Neural progenitor cell (in vitro differentiated cells): ENCODE results near the gene FAM89B. TPM values are rescaled to one million over a fixed set of nuclear protein-coding genes. Genes with fewer than 3 reads are reported as not detected.

Source experiments
- DNase-seq: peaks from one replicate; pipeline ENCODE4 v3.0.0-alpha.2; 2016; ENCODE audit warnings: low spot score
- H2AFZ ChIP-seq: fragments of 200-600 bp; sonication (generic); replicated peaks from 2 replicates; pipeline ENCODE4 v1.6.1; 2016; ENCODE audit warnings: antibody characterized with exemption
- H3F3A ChIP-seq: fragments of 200-600 bp; sonication (generic); 2 replicates; pipeline ENCODE4 v1.6.1; 2016; ENCODE audit warnings: antibody characterized with exemption, low read depth
- H3K27ac ChIP-seq: fragments of 200-600 bp; sonication (generic); 2 replicates; pipeline ENCODE4 v1.5.1; 2016; ENCODE audit warnings: mild to moderate bottlenecking
- H3K27me3 ChIP-seq: fragments of 200-600 bp; sonication (generic); 2 replicates; pipeline ENCODE4 v1.6.1; 2016; ENCODE audit warnings: mild to moderate bottlenecking, moderate library complexity
- H3K36me3 ChIP-seq: fragments of 200-600 bp; sonication (generic); 2 replicates; pipeline ENCODE4 v1.5.1; 2016
- H3K4me1 ChIP-seq: fragments of 200-600 bp; sonication (generic); 2 replicates; pipeline ENCODE4 v1.6.1; 2016; ENCODE audit warnings: mixed run types
- H3K4me2 ChIP-seq: fragments of 200-600 bp; sonication (generic); 2 replicates; pipeline ENCODE4 v1.6.1; 2016
- H3K4me3 ChIP-seq: fragments of 200-600 bp; sonication (generic); 2 replicates; pipeline ENCODE4 v1.5.1; 2016
- H3K79me2 ChIP-seq: fragments of 200-600 bp; sonication (generic); 2 replicates; pipeline ENCODE4 v1.6.1; 2016; ENCODE audit warnings: low read depth
- H3K9ac ChIP-seq: fragments of 200-600 bp; sonication (generic); 2 replicates; pipeline ENCODE4 v1.6.1; 2016
- H3K9me3 ChIP-seq: fragments of 200-600 bp; sonication (generic); 2 replicates; pipeline ENCODE4 v1.5.1; 2016; ENCODE audit warnings: low read depth
- H4K20me1 ChIP-seq: fragments of 200-600 bp; sonication (generic); 2 replicates; pipeline ENCODE4 v1.6.1; 2016; ENCODE audit warnings: low read depth
- H3K27ac Mint-ChIP-seq: 3 replicates; pipeline ENCODE4 v1.8.0; 2021; ENCODE audit warnings: mixed read lengths
- H3K27me3 Mint-ChIP-seq: 2 replicates; pipeline ENCODE4 v1.8.0; 2022; ENCODE audit warnings: low read depth, mild to moderate bottlenecking, inconsistent platforms, moderate library complexity, mixed read lengths; ENCODE audit not compliant: insufficient read depth
- H3K36me3 Mint-ChIP-seq: 3 replicates; pipeline ENCODE4 v1.8.0; 2021; ENCODE audit warnings: mixed read lengths
- H3K4me1 Mint-ChIP-seq: 3 replicates; pipeline ENCODE4 v1.8.0; 2021; ENCODE audit warnings: mixed read lengths
- H3K4me3 Mint-ChIP-seq: 3 replicates; pipeline ENCODE4 v1.8.0; 2021; ENCODE audit warnings: mild to moderate bottlenecking, moderate library complexity, mixed read lengths
- H3K9me3 Mint-ChIP-seq: 3 replicates; pipeline ENCODE4 v1.8.0; 2020; ENCODE audit warnings: mixed read lengths
- CTCF ChIP-seq: fragments of 200-600 bp; sonication (generic); IDR thresholded peaks from 2 replicates; pipeline ENCODE4 v1.5.1; 2017; ENCODE audit warnings: antibody characterized with exemption, mild to moderate bottlenecking
- EZH2 ChIP-seq: fragments of 200-600 bp; sonication (generic); IDR thresholded peaks from 2 replicates; pipeline ENCODE4 v1.6.1; 2017; ENCODE audit warnings: antibody characterized with exemption, mild to moderate bottlenecking, moderate library complexity
- EZH2phosphoT487 ChIP-seq: fragments of 200-600 bp; sonication (generic); IDR thresholded peaks from 2 replicates; pipeline ENCODE4 v1.6.1; 2017; ENCODE audit warnings: antibody characterized with exemption
- total RNA-seq: library from RNA; depleted of rRNA; stranded (reverse); fragments of >200 nt; gene quantifications from 2 replicates; pipeline ENCODE4 v1.2.3, GENCODE V29; 2015; ENCODE audit warnings: low replicate concordance

The FAM89B gene
- total RNA-seq, 1 donor from 2014 or later = 11.7 TPM

GRCh38 chr11:65538915-65539743, 33.2 kb upstream of the FAM89B start:
- H3F3A ChIP-seq = peaks cover 29% of the 10 kb centered on the region
- peak overlapping the region; percentile 77 for H3K4me2 ChIP-seq
- peaks cover 35% of the 10 kb centered on the region for H4K20me1 ChIP-seq
- Mint-ChIP-seq H3K9me3 (no peaks in the 10 kb centered on the region), H3K27me3 (peaks cover 18% of the 10 kb centered on the region), H3K36me3 (peaks cover 14% of the 10 kb centered on the region), H3K27ac (no peak overlapping the region), H3K4me3 (peak overlapping the region; percentile 71), H3K4me1 (peaks cover 7% of the 10 kb centered on the region)
- no peak overlapping the region for H3K9ac ChIP-seq
- H3K9me3 ChIP-seq = no peaks in the 10 kb centered on the region
- no peaks in the 10 kb centered on the region for H3K79me2 ChIP-seq
- peak overlapping the region; percentile 48 for H3K4me3 ChIP-seq
- peak; percentile 85 for DNase-seq
- H3K4me1 ChIP-seq = peaks cover 19% of the 10 kb centered on the region
- H3K36me3 ChIP-seq = no peaks in the 10 kb centered on the region
- H3K27ac ChIP-seq = no peak overlapping the region
- peaks cover 68% of the 10 kb centered on the region for H3K27me3 ChIP-seq
- H2AFZ ChIP-seq = peak overlapping the region; percentile 22
- TF ChIP-seq CTCF (peak; percentile 17), EZH2phosphoT487 (peak; percentile 86), EZH2 (no peak)

DNA sequence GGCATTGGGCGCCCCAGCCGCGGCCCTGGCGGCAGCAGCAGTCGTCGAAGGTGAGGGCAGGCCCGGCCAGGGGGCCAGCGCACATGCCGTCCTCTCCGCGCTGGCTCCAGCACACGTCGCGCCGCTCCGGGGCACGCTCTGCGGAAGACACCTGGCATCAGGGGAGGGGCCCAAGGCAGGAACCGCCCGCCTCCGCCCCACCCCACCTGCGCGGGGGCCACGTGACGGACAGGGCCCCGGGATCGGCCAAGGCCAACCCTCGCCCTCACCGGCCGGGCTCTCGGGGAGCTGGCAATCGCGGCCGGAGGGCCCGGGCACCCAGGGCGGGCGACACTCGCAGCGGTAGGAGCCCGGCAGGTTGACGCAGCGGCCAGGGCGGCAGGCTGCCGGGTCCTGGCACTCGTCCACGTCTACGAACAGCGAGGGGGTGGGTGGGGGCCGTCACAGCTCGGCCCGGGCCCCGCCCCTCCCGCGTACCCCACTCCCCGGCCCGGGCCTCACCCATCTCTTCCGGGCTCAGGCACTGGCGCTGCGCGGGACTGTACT, 32.5 kb upstream of the FAM89B start:
- Mint-ChIP-seq H3K36me3 (peaks cover 10% of the 10 kb centered on the region), H3K4me1 (peaks cover 10% of the 10 kb centered on the region), H3K4me3 (peak overlapping the region; percentile 73), H3K27ac (no peak overlapping the region), H3K27me3 (peaks cover 19% of the 10 kb centered on the region), H3K9me3 (no peaks in the 10 kb centered on the region)
- Histone ChIP-seq H3K4me3 (peak overlapping the region; percentile 48), H3K79me2 (no peaks in the 10 kb centered on the region), H4K20me1 (peaks cover 35% of the 10 kb centered on the region), H3K27me3 (peaks cover 75% of the 10 kb centered on the region), H3K4me2 (peak overlapping the region; percentile 77), H3K9me3 (no peaks in the 10 kb centered on the region), H2AFZ (peak overlapping the region; percentile 22), H3K9ac (no peak overlapping the region), H3K36me3 (no peaks in the 10 kb centered on the region), H3K4me1 (peaks cover 19% of the 10 kb centered on the region), H3K27ac (no peak overlapping the region), H3F3A (peaks cover 29% of the 10 kb centered on the region)
- TF ChIP-seq CTCF = no peak
- TF ChIP-seq EZH2 = peak; percentile 99
- TF ChIP-seq EZH2phosphoT487 = peak; percentile 94
- DNase-seq = peak; percentile 52

- peak overlapping the region; percentile 77 for H3K4me2 ChIP-seq
- Mint-ChIP-seq H3K4me1 (peaks cover 11% of the 10 kb centered on the region), H3K27me3 (peaks cover 20% of the 10 kb centered on the region), H3K9me3 (no peaks in the 10 kb centered on the region), H3K27ac (no peak overlapping the region), H3K4me3 (peak overlapping the region; percentile 84), H3K36me3 (peaks cover 8% of the 10 kb centered on the region)
- H3K27me3 ChIP-seq = peaks cover 82% of the 10 kb centered on the region
- H3K36me3 ChIP-seq = no peaks in the 10 kb centered on the region
- H4K20me1 ChIP-seq = peaks cover 35% of the 10 kb centered on the region
- H2AFZ ChIP-seq = peak overlapping the region; percentile 48
- H3K9me3 ChIP-seq = no peaks in the 10 kb centered on the region
- peak; percentile 88 for TF ChIP-seq CTCF
- TF ChIP-seq EZH2phosphoT487 = peak; percentile 71
- peak; percentile 21 for TF ChIP-seq EZH2
- H3K9ac ChIP-seq = no peak overlapping the region
- H3K4me3 ChIP-seq = peak overlapping the region; percentile 48
- H3K4me1 ChIP-seq = peaks cover 19% of the 10 kb centered on the region
- peak; percentile 95 for DNase-seq
- no peaks in the 10 kb centered on the region for H3K79me2 ChIP-seq
- peaks cover 29% of the 10 kb centered on the region for H3F3A ChIP-seq
- H3K27ac ChIP-seq = no peak overlapping the region
These were observed 31.8 kb upstream of the FAM89B start for GRCh38 chr11:65540290-65541092.
